IgD-negative memory B cell (primary cell): ENCODE measurements around the gene MAPK8IP2. TPM values are rescaled to one million over a fixed set of nuclear protein-coding genes. Genes with fewer than 3 reads are reported as not detected.
"Not testable (repeated sequence)": the region's sequence is repeated elsewhere in the genome, so short reads cannot be mapped to it uniquely, and the experiment has no call there.

Experiments
- H3K27ac Mint-ChIP-seq, 3 donors: one replicate each; pipeline ENCODE4 v1.8.0; 2020 to 2022; ENCODE audit warnings: mild to moderate bottlenecking in 3 of 3, mixed read lengths in 3 of 3, moderate library complexity in 1 of 3
- H3K27me3 Mint-ChIP-seq: one replicate; pipeline ENCODE4 v1.8.0; 2021; ENCODE audit warnings: mixed read lengths
- H3K36me3 Mint-ChIP-seq: one replicate; pipeline ENCODE4 v1.8.0; 2020; ENCODE audit warnings: mild to moderate bottlenecking, mixed read lengths
- H3K4me1 Mint-ChIP-seq, 3 donors: one replicate each; pipeline ENCODE4 v1.8.0; 2020 to 2022; ENCODE audit warnings: mixed read lengths in 3 of 3, mild to moderate bottlenecking in 1 of 3
- H3K4me3 Mint-ChIP-seq, 4 donors: one replicate each; pipeline ENCODE4 v1.8.0; 2020 to 2022; ENCODE audit warnings: mild to moderate bottlenecking in 4 of 4, mixed read lengths in 4 of 4, moderate library complexity in 3 of 4
- H3K9me3 Mint-ChIP-seq, 3 donors: one replicate each; pipeline ENCODE4 v1.8.0; 2020 to 2021; ENCODE audit warnings: mixed read lengths in 3 of 3, mild to moderate bottlenecking in 1 of 3
- polyA plus RNA-seq: library from polyadenylated mRNA; unstranded; fragments of 300-500 nt; fragmentation: Illumina TruSeq; gene quantifications from one replicate; pipeline ENCODE4 v1.2.3, GENCODE V29; 2021

The MAPK8IP2 gene
- polyA plus RNA-seq, 1 donor from 2014 or later = not detected

GRCh38 chr22:50640857-50641647 lies 40.5 kb downstream of the MAPK8IP2 start:
- Mint-ChIP-seq H3K27me3 (peaks cover 20% of the 10 kb centered on the region), H3K9me3 (no peaks in the 10 kb centered on the region), H3K36me3 (peaks cover under 1% of the 10 kb centered on the region), H3K4me3 (peak overlapping the region in 1 of 4 donors; percentile 33), H3K27ac (no peak overlapping the region), H3K4me1 (peaks cover 0 to 2% (median 0%) of the 10 kb centered on the region in 3 donors)

- Mint-ChIP-seq H3K4me1 (peaks cover 0 to 2% (median 0%) of the 10 kb centered on the region in 3 donors), H3K9me3 (no peaks in the 10 kb centered on the region), H3K27me3 (peaks cover 20% of the 10 kb centered on the region), H3K4me3 (peak overlapping the region in 1 of 4 donors; percentile 33), H3K27ac (no peak overlapping the region), H3K36me3 (no peaks in the 10 kb centered on the region)
These were observed 41.4 kb downstream of the MAPK8IP2 start for GRCh38 chr22:50641696-50642607.

- H3K4me1 Mint-ChIP-seq, H3K36me3 Mint-ChIP-seq, H3K9me3 Mint-ChIP-seq, H3K27ac Mint-ChIP-seq, H3K4me3 Mint-ChIP-seq: not testable (repeated sequence)
- H3K27me3 Mint-ChIP-seq = peaks cover 20% of the 10 kb centered on the region
These were observed 42.6 kb downstream of the MAPK8IP2 start for GRCh38 chr22:50643021-50643820.

- H3K36me3 Mint-ChIP-seq, H3K4me1 Mint-ChIP-seq, H3K27ac Mint-ChIP-seq, H3K4me3 Mint-ChIP-seq, H3K9me3 Mint-ChIP-seq: not testable (repeated sequence)
- H3K27me3 Mint-ChIP-seq = peaks cover 20% of the 10 kb centered on the region
These were observed 43.2 kb downstream of the MAPK8IP2 start for GRCh38 chr22:50643821-50644101.

- Mint-ChIP-seq H3K27me3 (peaks cover 19% of the 10 kb centered on the region), H3K27ac (no peak overlapping the region), H3K36me3 (no peaks in the 10 kb centered on the region), H3K4me3 (no peak overlapping the region), H3K9me3 (peaks cover 0 to 2% (median 0%) of the 10 kb centered on the region in 3 donors), H3K4me1 (no peaks in the 10 kb centered on the region)
These were observed 52.7 kb downstream of the MAPK8IP2 start for GRCh38 chr22:50653256-50653655.

- H3K9me3 Mint-ChIP-seq, H3K4me3 Mint-ChIP-seq, H3K36me3 Mint-ChIP-seq, H3K4me1 Mint-ChIP-seq, H3K27ac Mint-ChIP-seq: not testable (repeated sequence)
- peaks cover 19% of the 10 kb centered on the region for H3K27me3 Mint-ChIP-seq
These were observed 54.1 kb downstream of the MAPK8IP2 start for GRCh38 chr22:50654664-50655063.

GRCh38 chr22:50656122-50657070 lies 55.8 kb downstream of the MAPK8IP2 start:
- Mint-ChIP-seq H3K27me3 (peaks cover 19% of the 10 kb centered on the region), H3K4me3 (no peak overlapping the region), H3K27ac (no peak overlapping the region)

GRCh38 chr22:50657925-50658324 lies 57.3 kb downstream of the MAPK8IP2 start:
- no peaks in the 10 kb centered on the region for H3K36me3 Mint-ChIP-seq
- no peaks in the 10 kb centered on the region for H3K9me3 Mint-ChIP-seq
- no peaks in the 10 kb centered on the region for H3K4me1 Mint-ChIP-seq
- H3K27me3 Mint-ChIP-seq = peaks cover 18% of the 10 kb centered on the region
- no peak overlapping the region for H3K4me3 Mint-ChIP-seq
- peak overlapping the region in 1 of 3 donors; percentile 26 for H3K27ac Mint-ChIP-seq

More at GRCh38 chr22:50656122-50657070, 55.8 kb downstream of the MAPK8IP2 start:
- no peaks in the 10 kb centered on the region for H3K36me3 Mint-ChIP-seq
- H3K9me3 Mint-ChIP-seq = no peaks in the 10 kb centered on the region
- no peaks in the 10 kb centered on the region for H3K4me1 Mint-ChIP-seq

- peaks cover 15% of the 10 kb centered on the region for H3K27me3 Mint-ChIP-seq
- not testable (repeated sequence) for H3K9me3 Mint-ChIP-seq, H3K27ac Mint-ChIP-seq, H3K4me1 Mint-ChIP-seq, H3K36me3 Mint-ChIP-seq, H3K4me3 Mint-ChIP-seq
These were observed 59.1 kb downstream of the MAPK8IP2 start for GRCh38 chr22:50659711-50660110.

GRCh38 chr22:50660306-50660705 lies 59.7 kb downstream of the MAPK8IP2 start:
- H3K36me3 Mint-ChIP-seq = no peaks in the 10 kb centered on the region
- H3K27me3 Mint-ChIP-seq = peaks cover 15% of the 10 kb centered on the region
- H3K4me1 Mint-ChIP-seq = no peaks in the 10 kb centered on the region
- no peak overlapping the region for H3K4me3 Mint-ChIP-seq
- H3K27ac Mint-ChIP-seq = no peak overlapping the region
- H3K9me3 Mint-ChIP-seq = no peaks in the 10 kb centered on the region

Other genes with a start within 250 kb of the MAPK8IP2 start
- gene SBF1, start 125.8 kb upstream of the MAPK8IP2 start, polyA plus RNA-seq = 17.5 TPM
- 1.5 TPM for gene ADM2, start 119.2 kb upstream of the MAPK8IP2 start, polyA plus RNA-seq
- gene MIOX, start 113.9 kb upstream of the MAPK8IP2 start, polyA plus RNA-seq = not detected
- 26.4 TPM for gene LMF2, start 93.1 kb upstream of the MAPK8IP2 start, polyA plus RNA-seq
- 39.4 TPM for gene NCAPH2, start 92.6 kb upstream of the MAPK8IP2 start, polyA plus RNA-seq
- 11.8 TPM for gene SCO2, start 75.2 kb upstream of the MAPK8IP2 start, polyA plus RNA-seq
- 56.8 TPM for gene TYMP, start 70.8 kb upstream of the MAPK8IP2 start, polyA plus RNA-seq
- gene KLHDC7B, start 54.9 kb upstream of the MAPK8IP2 start, polyA plus RNA-seq = 4.7 TPM
- not detected for gene SYCE3, start 37.9 kb upstream of the MAPK8IP2 start, polyA plus RNA-seq
- 1.6 TPM for gene CPT1B, start 22.4 kb upstream of the MAPK8IP2 start, polyA plus RNA-seq
- gene CHKB, start 17.9 kb upstream of the MAPK8IP2 start, polyA plus RNA-seq = 38.6 TPM
- 11.5 TPM for gene ARSA, start 27.4 kb downstream of the MAPK8IP2 start, polyA plus RNA-seq
- not detected for gene SHANK3, start 72.0 kb downstream of the MAPK8IP2 start, polyA plus RNA-seq
- not detected for gene ACR, start 137.4 kb downstream of the MAPK8IP2 start, polyA plus RNA-seq
- gene RABL2B, start 182.8 kb downstream of the MAPK8IP2 start, polyA plus RNA-seq = 25.0 TPM